ENCODE measurements around the gene CLMP. TPM values are rescaled to one million over a fixed set of nuclear protein-coding genes. Genes with fewer than 3 reads are reported as not detected.

CLMP gene
- total and polyA plus RNA-seq, 9 of the 15 experiments (the other 6 are each of a cell fraction or from before 2014, with no cell fraction given): 0.02 to 0.15 (median 0.03) TPM; not detected in 6

DNA sequence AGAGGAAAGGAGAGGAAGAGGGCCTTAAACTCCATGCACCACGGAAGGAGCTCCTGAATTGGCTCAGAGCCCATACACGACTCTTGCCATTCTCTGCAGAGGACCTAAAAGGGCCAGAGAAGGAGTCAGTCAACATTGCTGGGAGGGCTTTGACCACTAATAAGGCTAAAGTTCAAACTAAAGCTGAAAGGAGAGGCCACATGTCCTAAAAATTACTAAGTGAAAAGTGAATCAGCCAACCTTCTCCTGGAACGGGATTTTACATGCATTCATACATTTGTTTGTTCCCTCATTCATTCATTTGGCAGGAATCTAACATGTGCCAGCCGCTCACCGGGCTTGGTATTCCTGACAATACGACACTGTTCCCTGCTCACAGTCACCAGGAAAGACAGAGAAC lies 10.5 kb downstream of the CLMP start:
- H3K27me3 ChIP-seq (ENCODE audit: control insufficient read depth in 2 of 2, insufficient read depth in 2 of 2, low read length in 2 of 2): peaks cover 14 to 70% of the 10 kb centered on the region in 2 experiments; a peak in 4 of 5 replicates
- H3K9ac ChIP-seq (ENCODE audit: insufficient read depth in 1 of 2, low read depth in 2 of 2, low read length in 2 of 2): no peak overlapping the region
- H3K4me1 ChIP-seq (replicated peaks in 1 of 2; ENCODE audit: control insufficient read depth in 2 of 2, insufficient read depth in 2 of 2, low read length in 2 of 2): no peaks in the 10 kb centered on the region
- no peak overlapping the region for H3K4me3 ChIP-seq
- no peaks in the 10 kb centered on the region for H3K9me1 ChIP-seq (ENCODE audit: control insufficient read depth, insufficient read depth, low read length)
- WGBS (ENCODE audit: insufficient coverage, low coverage, missing lambda C conversion rate): 0% methylated on average over 6 of the region's 6 CpGs
- ChIA-PET POLR2A (interaction anchor here (0.5 kb wide), 1 partner anchor 22 kb away, joined by 3 read pairs; no protein-coding TSS in a partner anchor), CTCF (ENCODE audit: low intra/inter-chr PET ratio) (no interaction called here)
- no peaks in the 10 kb centered on the region for H3K9me3 ChIP-seq (replicated peaks; ENCODE audit: control insufficient read depth, insufficient read depth, low read depth, low read length)
- H2AFZ ChIP-seq (ENCODE audit: low read depth, low read length): no peak overlapping the region
- DNase-seq (ENCODE audit: extremely low read depth in 1 of 4, low spot score in 3 of 4): no peak
- H3K4me2 ChIP-seq (ENCODE audit: insufficient read depth, low read length): no peak overlapping the region
- no peak overlapping the region for H3K27ac ChIP-seq (ENCODE audit: extremely low read depth, low read depth, low read length)
- in situ Hi-C loops (cut with MboI): no loop called here
- TF ChIP-seq HNRNPUL1 (IDR thresholded peaks at IDR 0.05; ENCODE audit: low read length) (no peak), ZNF124 (CRISPR knock-in tag; IDR thresholded peaks at IDR 0.05) (no peak), ZNF395 (CRISPR knock-in tag; IDR thresholded peaks at IDR 0.05) (no peak), SRSF1 (IDR thresholded peaks at IDR 0.05; ENCODE audit: low read depth, low read length) (no peak), BRD9 (IDR thresholded peaks at IDR 0.05; ENCODE audit: low read depth, partially characterized antibody) (no peak)
- no peaks in the 10 kb centered on the region for H3K79me2 ChIP-seq (ENCODE audit: control insufficient read depth, insufficient read depth, low read length)
- no TSS peak for BruUV-seq (replicated peaks)
- no peaks in the 10 kb centered on the region for H4K20me1 ChIP-seq (replicated peaks; ENCODE audit: control insufficient read depth, insufficient read depth, low read length)
- intact Hi-C loops (cut with micrococcal nuclease): no loop called here
- H3K36me3 ChIP-seq (ENCODE audit: control insufficient read depth, insufficient read depth, low read length): no peaks in the 10 kb centered on the region
- FAIRE-seq: no peak
- ATAC-seq: no peak

Data from K562 (cell line).